GM23338 (cell line): Measurements from ENCODE around the gene ITGB5. TPM values are rescaled to one million over a fixed set of nuclear protein-coding genes. Genes with fewer than 3 reads are reported as not detected.

Experiments used
- ATAC-seq: fragments of 200-7000 bp; cut with Tn5 transposase; 3 replicates; pipeline ENCODE4 v1.9.1; 2020
- DNase-seq: peaks from one replicate; pipeline ENCODE4 v3.0.0-alpha.2; 2015; ENCODE audit warnings: low spot score
- H2AFZ ChIP-seq: fragments of 200-600 bp; sonication (generic); 2 replicates; pipeline ENCODE4 v1.8.0; 2016; ENCODE audit warnings: antibody characterized with exemption, mild to moderate bottlenecking, moderate library complexity
- H3F3A ChIP-seq: fragments of 200-600 bp; sonication (generic); replicated peaks from 2 replicates; pipeline ENCODE4 v1.8.0; 2017; ENCODE audit warnings: antibody characterized with exemption, mixed run types, low read depth
- H3K27ac ChIP-seq: fragments of 200-600 bp; sonication (generic); 2 replicates; pipeline ENCODE4 v1.6.1; 2016; ENCODE audit warnings: low read depth
- H3K27me3 ChIP-seq: fragments of 200-600 bp; sonication (generic); 2 replicates; pipeline ENCODE4 v1.8.0; 2016; ENCODE audit warnings: mild to moderate bottlenecking, mixed run types, moderate library complexity; ENCODE audit not compliant: insufficient read depth
- H3K36me3 ChIP-seq: fragments of 200-600 bp; sonication (generic); 2 replicates; pipeline ENCODE4 v1.8.0; 2016; ENCODE audit warnings: mild to moderate bottlenecking; ENCODE audit not compliant: insufficient read depth
- H3K4me1 ChIP-seq: fragments of 200-600 bp; sonication (generic); 2 replicates; pipeline ENCODE4 v1.8.0; 2016; ENCODE audit warnings: mild to moderate bottlenecking, moderate library complexity; ENCODE audit not compliant: insufficient read depth
- H3K4me2 ChIP-seq: fragments of 200-600 bp; sonication (generic); 2 replicates; pipeline ENCODE4 v1.7.1; 2017; ENCODE audit warnings: mixed run types
- H3K4me3 ChIP-seq: fragments of 200-600 bp; sonication (generic); 2 replicates; pipeline ENCODE4 v1.6.1; 2016; ENCODE audit warnings: mixed run types
- H3K79me2 ChIP-seq: fragments of 200-600 bp; sonication (generic); replicated peaks from 2 replicates; pipeline ENCODE4 v1.8.0; 2017; ENCODE audit warnings: mild to moderate bottlenecking; ENCODE audit not compliant: insufficient read depth
- H3K9me2 ChIP-seq: fragments of 200-600 bp; sonication (generic); 2 replicates; pipeline ENCODE4 v1.8.0; 2017; ENCODE audit not compliant: insufficient read depth
- H4K20me1 ChIP-seq: fragments of 200-600 bp; sonication (generic); replicated peaks from 2 replicates; pipeline ENCODE4 v1.8.0; 2017; ENCODE audit warnings: mild to moderate bottlenecking; ENCODE audit not compliant: insufficient read depth
- H3K27ac Mint-ChIP-seq: 2 replicates; pipeline ENCODE4 v1.8.0; 2020; ENCODE audit warnings: inconsistent platforms, mild to moderate bottlenecking, moderate library complexity, mixed read lengths
- H3K27me3 Mint-ChIP-seq: 3 replicates; pipeline ENCODE4 v1.8.0; 2022; ENCODE audit warnings: low read depth, mild to moderate bottlenecking, moderate library complexity, mixed read lengths, inconsistent platforms; ENCODE audit not compliant: insufficient read depth, poor library complexity
- H3K36me3 Mint-ChIP-seq: 3 replicates; pipeline ENCODE4 v1.8.0; 2021; ENCODE audit warnings: low read depth, mild to moderate bottlenecking, inconsistent platforms, moderate library complexity, mixed read lengths
- H3K4me1 Mint-ChIP-seq: 3 replicates; pipeline ENCODE4 v1.8.0; 2020; ENCODE audit warnings: mild to moderate bottlenecking, inconsistent platforms, mixed read lengths
- H3K4me3 Mint-ChIP-seq: 3 replicates; pipeline ENCODE4 v1.8.0; 2021; ENCODE audit warnings: moderate library complexity, mild to moderate bottlenecking, inconsistent platforms, mixed read lengths
- H3K9me3 Mint-ChIP-seq: 3 replicates; pipeline ENCODE4 v1.8.0; 2020; ENCODE audit warnings: moderate library complexity, mild to moderate bottlenecking, inconsistent platforms, mixed read lengths
- CREB1 ChIP-seq: fragments of 250-450 bp; sonication (Bioruptor Pico); IDR thresholded peaks from 2 replicates; pipeline ENCODE4 v1.5.0; 2020; ENCODE audit warnings: low read depth, mild to moderate bottlenecking, moderate library complexity
- CTCF ChIP-seq, 2 experiments: fragments of 200-600 bp in 1 of 2; sonication (generic) in 1 of 2; conservative IDR thresholded peaks; 2 replicates each; pipeline versions ENCODE4 v1.5.1 to v1.6.1; 2016 to 2017; ENCODE audit warnings: antibody characterized with exemption in 2 of 2, low read depth in 2 of 2, mild to moderate bottlenecking in 2 of 2, moderate library complexity in 1 of 2
- EZH2 ChIP-seq: fragments of 200-600 bp; sonication (generic); IDR thresholded peaks from one replicate; pipeline ENCODE4 v1.8.0; 2017; ENCODE audit warnings: antibody characterized with exemption, mild to moderate bottlenecking, low read depth; ENCODE audit not compliant: unreplicated experiment
- EZH2phosphoT487 ChIP-seq: fragments of 200-600 bp; sonication (generic); IDR thresholded peaks from one replicate; pipeline ENCODE4 v1.8.1; 2018; ENCODE audit warnings: antibody characterized with exemption; ENCODE audit not compliant: unreplicated experiment
- JUNB ChIP-seq: IDR thresholded peaks from one replicate; pipeline ENCODE4 v1.6.1; 2016; ENCODE audit warnings: antibody characterized with exemption; ENCODE audit not compliant: unreplicated experiment
- NANOG ChIP-seq: IDR thresholded peaks from 2 replicates; pipeline ENCODE4 v1.6.1; 2016; ENCODE audit warnings: antibody characterized with exemption, borderline replicate concordance
- POLR2AphosphoS5 ChIP-seq: IDR thresholded peaks from 2 replicates; pipeline ENCODE4 v1.6.1; 2016; ENCODE audit warnings: antibody characterized with exemption, low read depth
- REST ChIP-seq: IDR thresholded peaks from one replicate; pipeline ENCODE4 v1.6.1; 2018; ENCODE audit warnings: antibody characterized with exemption; ENCODE audit not compliant: unreplicated experiment
- STAT1 ChIP-seq: IDR thresholded peaks from one replicate; pipeline ENCODE4 v1.6.1; 2016; ENCODE audit warnings: antibody characterized with exemption; ENCODE audit not compliant: unreplicated experiment
- ZNF114 ChIP-seq: fragments of 250-450 bp; sonication (Bioruptor Pico); IDR thresholded peaks from 2 replicates; pipeline ENCODE4 v1.5.0; 2020; ENCODE audit warnings: mild to moderate bottlenecking, moderate library complexity
- ZNF331 ChIP-seq: fragments of 250-450 bp; sonication (Bioruptor Pico); IDR thresholded peaks from 2 replicates; pipeline ENCODE4 v1.5.0; 2020; ENCODE audit warnings: low read depth, mild to moderate bottlenecking, moderate library complexity
- polyA plus RNA-seq: library from polyadenylated mRNA; unstranded; fragments of >200 nt; fragmentation: Nextera tagmentation; extraction: Ambion mirVana; gene quantifications from 2 replicates; pipeline ENCODE4 v1.2.1, GENCODE V29; 2016
- total RNA-seq: library from RNA; depleted of rRNA; stranded (reverse); fragments of >200 nt; shearing (Covaris generic); gene quantifications from 2 replicates; pipeline ENCODE4 v1.2.3, GENCODE V29; 2014

Gene ITGB5
- total and polyA plus RNA-seq, 2 experiments from 2014 or later = 68.2 to 269 TPM

DNA sequence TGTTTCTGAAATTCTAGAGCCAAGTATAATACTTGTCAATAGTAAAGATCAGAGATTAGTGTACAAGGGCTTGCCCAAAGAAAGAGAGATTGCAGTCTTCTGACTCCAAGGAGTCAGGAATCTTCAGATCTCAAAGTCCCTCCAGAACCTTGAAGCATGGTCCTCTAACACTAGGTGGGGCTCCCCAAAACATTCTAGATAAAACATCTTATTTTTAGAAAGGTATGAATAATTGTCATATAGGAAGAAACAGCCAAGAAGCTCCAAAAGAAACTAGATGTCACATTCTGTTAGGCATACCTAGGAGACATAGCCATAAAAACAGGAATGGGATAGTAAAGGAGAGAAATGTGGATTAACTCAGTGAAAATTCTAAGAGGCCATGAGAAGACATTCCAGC, 36.7 kb upstream of the ITGB5 start:
- Histone ChIP-seq H3K79me2 (no peaks in the 10 kb centered on the region), H3K4me1 (no peaks in the 10 kb centered on the region), H3K4me3 (no peak overlapping the region), H3K9me2 (no peaks in the 10 kb centered on the region), H4K20me1 (no peaks in the 10 kb centered on the region), H2AFZ (no peak overlapping the region), H3K36me3 (no peaks in the 10 kb centered on the region), H3K4me2 (no peak overlapping the region), H3K27ac (no peak overlapping the region), H3F3A (no peaks in the 10 kb centered on the region), H3K27me3 (no peaks in the 10 kb centered on the region)
- DNase-seq (peak; percentile 39), ATAC-seq (no peak)
- Mint-ChIP-seq H3K27me3 (no peaks in the 10 kb centered on the region), H3K27ac (no peak overlapping the region), H3K36me3 (no peaks in the 10 kb centered on the region), H3K9me3 (no peaks in the 10 kb centered on the region), H3K4me1 (peaks cover 3% of the 10 kb centered on the region; the same call in 1 of the 3 replicates), H3K4me3 (no peak overlapping the region)
- TF ChIP-seq NANOG (no peak), CTCF (conservative IDR thresholded peaks at IDR 0.05; ENCODE audit: low read depth in 2 of 2) (peak; percentile 18 to 56; a peak in 3 of 4 replicates)

DNA sequence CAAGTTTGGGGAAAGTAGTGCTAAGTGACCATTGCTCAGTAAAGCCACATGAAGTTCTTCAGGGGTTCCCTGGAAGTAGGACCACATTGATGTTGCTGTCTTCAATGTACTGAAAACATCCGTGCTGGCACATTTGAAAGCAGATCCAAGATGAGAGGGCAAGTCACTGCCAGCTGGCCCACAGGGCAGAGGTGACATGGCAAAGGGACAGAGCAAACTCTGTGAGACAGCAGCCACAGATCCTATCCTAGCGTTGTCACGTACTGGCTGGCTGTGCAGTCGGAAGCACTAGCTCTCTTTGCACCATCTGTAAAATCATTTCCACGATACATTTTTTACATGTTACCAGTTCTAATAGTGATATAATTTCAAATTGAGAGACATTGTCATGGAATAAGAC, 33.6 kb upstream of the ITGB5 start:
- Histone ChIP-seq H3K27ac (no peak overlapping the region), H3K79me2 (no peaks in the 10 kb centered on the region), H3K4me3 (no peak overlapping the region), H3K27me3 (no peaks in the 10 kb centered on the region), H3F3A (no peaks in the 10 kb centered on the region), H3K4me2 (no peak overlapping the region), H3K9me2 (no peaks in the 10 kb centered on the region), H3K36me3 (no peaks in the 10 kb centered on the region), H2AFZ (no peak overlapping the region), H4K20me1 (no peaks in the 10 kb centered on the region), H3K4me1 (no peaks in the 10 kb centered on the region)
- ATAC-seq (no peak), DNase-seq (no peak)
- Mint-ChIP-seq H3K4me3 (no peak overlapping the region), H3K4me1 (peaks cover 3% of the 10 kb centered on the region; the same call in 1 of the 3 replicates), H3K27me3 (peaks cover 3% of the 10 kb centered on the region), H3K36me3 (no peaks in the 10 kb centered on the region), H3K9me3 (no peaks in the 10 kb centered on the region), H3K27ac (no peak overlapping the region)
- no peak for TF ChIP-seq ZNF331 (CRISPR knock-in tag)
- no peak for TF ChIP-seq ZNF114 (CRISPR knock-in tag)
- TF ChIP-seq NANOG = no peak
- no peak for TF ChIP-seq POLR2AphosphoS5

DNA sequence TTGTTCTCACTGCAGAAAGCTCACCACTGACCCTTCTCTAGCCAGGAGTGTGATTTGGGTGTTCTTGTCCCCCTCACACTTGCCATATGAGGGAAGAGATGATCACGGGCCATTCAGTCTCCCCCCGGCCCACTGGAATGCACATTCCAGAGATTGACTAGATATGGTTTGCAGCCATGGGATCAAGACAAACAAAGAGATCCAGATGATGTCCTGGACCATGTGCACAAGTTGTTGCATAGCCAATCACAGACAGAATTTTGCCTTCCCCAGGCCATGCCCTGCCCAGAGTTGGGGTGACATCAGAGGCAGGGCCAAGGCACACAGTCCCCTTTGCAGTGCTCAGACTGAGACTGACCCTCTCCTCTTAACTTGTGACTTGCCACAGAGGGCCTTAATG, 32.6 kb upstream of the ITGB5 start:
- no peak for ATAC-seq
- Mint-ChIP-seq H3K4me1 (peaks cover 3% of the 10 kb centered on the region; the same call in 1 of the 3 replicates), H3K9me3 (no peaks in the 10 kb centered on the region), H3K27me3 (peaks cover 3% of the 10 kb centered on the region), H3K27ac (no peak overlapping the region), H3K36me3 (no peaks in the 10 kb centered on the region), H3K4me3 (no peak overlapping the region)
- H3K4me2 ChIP-seq = no peak overlapping the region
- no peaks in the 10 kb centered on the region for H3K36me3 ChIP-seq
- no peaks in the 10 kb centered on the region for H3K9me2 ChIP-seq
- no peaks in the 10 kb centered on the region for H3K27me3 ChIP-seq
- 0 out of 2 replicates have a peak overlapping the region, but pooled peaks have one; percentile 35 for H2AFZ ChIP-seq
- no peaks in the 10 kb centered on the region for H3K4me1 ChIP-seq
- no peaks in the 10 kb centered on the region for H3F3A ChIP-seq
- H3K79me2 ChIP-seq = no peaks in the 10 kb centered on the region
- no peaks in the 10 kb centered on the region for H4K20me1 ChIP-seq
- DNase-seq = no peak
- H3K4me3 ChIP-seq = no peak overlapping the region
- no peak overlapping the region for H3K27ac ChIP-seq
- TF ChIP-seq POLR2AphosphoS5 (no peak), CREB1 (CRISPR knock-in tag) (no peak), EZH2 (no peak), ZNF114 (CRISPR knock-in tag) (no peak), STAT1 (no peak), JUNB (no peak), ZNF331 (CRISPR knock-in tag) (no peak), NANOG (no peak), CTCF (conservative IDR thresholded peaks at IDR 0.05; ENCODE audit: low read depth in 2 of 2) (no peak), REST (no peak), EZH2phosphoT487 (no peak)
